ENCODE results near the gene ZNF432. TPM values are rescaled to one million over a fixed set of nuclear protein-coding genes. Genes with fewer than 3 reads are reported as not detected.

The ZNF432 gene
- total RNA-seq, 3 donors from 2014 or later (not counting 1 experiment from before 2014, with no cell fraction given), result 19.7 to 33.7 (median 32.4) TPM

GRCh38 chr19:52007451-52007805 lies 41.2 kb downstream of the ZNF432 start:
- TF ChIP-seq CTCF (IDR thresholded peaks at IDR 0.05), result no peak
- Histone ChIP-seq H3K27ac (ENCODE audit: low read length) (peak overlapping the region; percentile 96), H3K4me3 (ENCODE audit: low read length) (peak overlapping the region; percentile 92), H3K36me3 (ENCODE audit: control insufficient read depth, insufficient read depth, low read length) (peaks cover 5% of the 10 kb centered on the region), H3K9me3 (ENCODE audit: control insufficient read depth, insufficient read depth, low read length) (peaks cover 16% of the 10 kb centered on the region), H3K27me3 (ENCODE audit: control insufficient read depth, insufficient read depth, low read length) (no peaks in the 10 kb centered on the region), H3K4me1 (ENCODE audit: control insufficient read depth, insufficient read depth, low read length) (peaks cover 10% of the 10 kb centered on the region)
- Mint-ChIP-seq H3K4me1 (peaks cover 16 to 17% of the 10 kb centered on the region in 2 donors), H3K4me3 (peak overlapping the region; percentile 100), H3K36me3 (peaks cover 23% of the 10 kb centered on the region), H3K27ac (peak overlapping the region; percentile 97 to 100), H3K27me3 (ENCODE audit: low read depth in 2 of 2) (no peaks in the 10 kb centered on the region), H3K9me3 (peaks cover 0 to under 1% of the 10 kb centered on the region in 2 donors)
- DNase-seq (no peak), ATAC-seq (no peak)
- intact Hi-C loops (cut with micrococcal nuclease), result loop anchor here (5.0 kb wide), 2 partner anchors 80 to 105 kb away; partner anchors contain the start of gene ZNF613
- 23% methylated on average over 9 of the region's 9 CpGs for WGBS (ENCODE audit: insufficient coverage)

- H3K4me1 Mint-ChIP-seq, result no peaks in the 10 kb centered on the region
- H3K4me3 ChIP-seq (ENCODE audit: low read length), result no peak overlapping the region
- intact Hi-C loops (cut with micrococcal nuclease), result no loop called here
- H3K4me1 ChIP-seq (ENCODE audit: control insufficient read depth, insufficient read depth, low read length), result no peaks in the 10 kb centered on the region
- H3K27me3 Mint-ChIP-seq (ENCODE audit: low read depth in 2 of 2), result no peaks in the 10 kb centered on the region
- H3K36me3 ChIP-seq (ENCODE audit: control insufficient read depth, insufficient read depth, low read length), result peaks cover 39% of the 10 kb centered on the region
- H3K27me3 ChIP-seq (ENCODE audit: control insufficient read depth, insufficient read depth, low read length), result no peaks in the 10 kb centered on the region
- H3K36me3 Mint-ChIP-seq, result peaks cover 74% of the 10 kb centered on the region
- peaks cover 66% of the 10 kb centered on the region for H3K9me3 ChIP-seq (ENCODE audit: control insufficient read depth, insufficient read depth, low read length)
- DNase-seq (no peak), ATAC-seq (no peak)
- no peak overlapping the region for H3K27ac ChIP-seq (ENCODE audit: low read length)
- no peak for TF ChIP-seq CTCF (IDR thresholded peaks at IDR 0.05)
- H3K4me3 Mint-ChIP-seq, result no peak overlapping the region
- no peak overlapping the region for H3K27ac Mint-ChIP-seq
- 100% methylated on average over 2 of the region's 2 CpGs for WGBS (ENCODE audit: insufficient coverage)
- H3K9me3 Mint-ChIP-seq, result peaks cover 10 to 24% of the 10 kb centered on the region in 2 donors
These were observed 54.5 kb downstream of the ZNF432 start for GRCh38 chr19:51994048-51994644.

- DNase-seq (no peak), ATAC-seq (no peak)
- Mint-ChIP-seq H3K4me1 (no peaks in the 10 kb centered on the region), H3K4me3 (no peak overlapping the region), H3K9me3 (peaks cover 13 to 26% of the 10 kb centered on the region in 2 donors), H3K36me3 (peaks cover 75% of the 10 kb centered on the region), H3K27me3 (ENCODE audit: low read depth in 2 of 2) (no peaks in the 10 kb centered on the region), H3K27ac (no peak overlapping the region)
- Histone ChIP-seq H3K4me1 (ENCODE audit: control insufficient read depth, insufficient read depth, low read length) (no peaks in the 10 kb centered on the region), H3K9me3 (ENCODE audit: control insufficient read depth, insufficient read depth, low read length) (peaks cover 68% of the 10 kb centered on the region), H3K27me3 (ENCODE audit: control insufficient read depth, insufficient read depth, low read length) (no peaks in the 10 kb centered on the region), H3K4me3 (ENCODE audit: low read length) (no peak overlapping the region), H3K36me3 (ENCODE audit: control insufficient read depth, insufficient read depth, low read length) (peaks cover 32% of the 10 kb centered on the region), H3K27ac (ENCODE audit: low read length) (no peak overlapping the region)
- WGBS (ENCODE audit: insufficient coverage), result 97% methylated on average over 9 of the region's 10 CpGs
- intact Hi-C loops (cut with micrococcal nuclease), result no loop called here
- no peak for TF ChIP-seq CTCF (IDR thresholded peaks at IDR 0.05)
These were observed 55.2 kb downstream of the ZNF432 start for GRCh38 chr19:51993422-51993821.
